ENCODE measurements around the gene ZNF423.
"Not testable (repeated sequence)": the region's sequence is repeated elsewhere in the genome, so short reads cannot be mapped to it uniquely, and the experiment has no call there.

Gene ZNF423

DNA sequence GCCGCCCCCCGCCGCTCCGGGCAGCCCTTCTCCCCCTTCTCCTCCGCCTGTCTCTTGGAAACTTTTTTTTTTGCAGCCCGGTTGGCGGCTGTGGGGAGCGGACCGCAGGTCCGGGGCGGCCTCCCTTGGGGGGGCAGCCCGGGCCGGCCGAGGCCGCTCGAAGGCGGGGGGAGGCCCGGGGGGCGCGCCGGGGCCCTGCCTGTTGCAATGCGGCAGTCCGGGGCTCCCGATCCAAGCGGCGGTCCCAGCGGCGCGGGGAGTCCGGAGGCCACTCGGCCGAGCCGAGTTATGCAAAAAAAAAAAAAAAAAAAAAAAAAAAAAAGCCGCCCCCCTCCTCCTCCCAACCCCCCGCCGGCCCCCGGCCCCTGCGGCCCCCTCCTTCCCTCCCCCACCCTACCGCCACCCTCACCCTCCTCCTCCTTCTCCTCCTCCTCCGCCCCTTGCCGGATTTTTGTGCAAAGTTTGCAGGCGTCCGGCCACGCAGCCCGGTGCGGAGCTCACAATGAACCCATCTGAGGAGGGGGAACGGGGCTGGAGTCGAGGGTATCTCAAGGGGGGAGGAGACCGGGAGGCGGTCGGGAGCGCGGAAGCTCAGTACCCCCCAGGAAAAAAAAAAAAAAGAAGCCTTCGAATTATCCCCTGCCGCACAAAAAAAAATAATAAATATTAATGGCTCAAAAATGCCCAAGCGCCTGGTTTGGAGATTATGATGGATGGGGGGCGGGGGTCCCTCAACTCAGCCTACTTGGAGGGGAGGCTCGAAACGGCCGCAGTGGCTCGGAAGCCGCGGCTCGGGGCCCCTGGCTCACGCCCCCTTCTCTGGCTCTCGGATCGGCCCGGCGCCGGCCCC is at the start of gene ZNF423:
Gene ZNF423, minus strand, starts transcription at position 291 of the 850 bp plus-strand sequence. CDS start 338 bp downstream, outside the sequence.
- no peak for DNase-seq

DNA sequence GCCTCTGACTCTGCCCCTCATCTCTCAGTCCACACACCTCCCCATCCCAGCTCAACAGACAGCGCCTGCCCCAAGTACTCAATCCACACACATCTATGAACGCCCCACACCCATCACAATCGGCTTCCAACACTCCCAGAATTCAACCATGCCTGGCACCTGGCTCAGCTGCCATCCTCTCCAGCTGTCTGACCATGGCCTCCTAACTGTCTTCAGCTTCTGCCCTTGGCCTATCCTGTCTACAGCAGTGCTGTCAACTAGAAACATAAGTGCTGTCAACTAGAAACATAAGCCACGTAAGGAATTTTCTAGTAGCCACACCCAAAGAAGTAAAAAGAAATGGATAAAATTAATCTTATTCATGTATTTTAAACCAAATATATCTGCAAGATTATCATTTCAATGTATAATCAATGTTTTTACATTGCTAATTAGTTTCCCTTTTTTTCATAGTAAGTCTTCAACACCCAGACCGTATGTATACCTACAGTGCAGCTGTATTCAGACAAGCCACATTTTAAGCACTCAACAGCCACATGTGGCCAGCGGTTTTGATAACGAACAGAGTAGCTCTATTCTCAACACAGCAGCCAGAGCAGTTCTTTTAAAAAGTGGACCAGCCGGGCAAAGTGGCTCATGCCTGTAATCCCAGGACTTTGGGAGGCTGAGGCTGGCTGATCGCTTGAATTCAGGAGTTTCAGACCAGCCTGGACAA is 48.6 kb upstream of the ZNF423 start:
- no peak for DNase-seq

DNA sequence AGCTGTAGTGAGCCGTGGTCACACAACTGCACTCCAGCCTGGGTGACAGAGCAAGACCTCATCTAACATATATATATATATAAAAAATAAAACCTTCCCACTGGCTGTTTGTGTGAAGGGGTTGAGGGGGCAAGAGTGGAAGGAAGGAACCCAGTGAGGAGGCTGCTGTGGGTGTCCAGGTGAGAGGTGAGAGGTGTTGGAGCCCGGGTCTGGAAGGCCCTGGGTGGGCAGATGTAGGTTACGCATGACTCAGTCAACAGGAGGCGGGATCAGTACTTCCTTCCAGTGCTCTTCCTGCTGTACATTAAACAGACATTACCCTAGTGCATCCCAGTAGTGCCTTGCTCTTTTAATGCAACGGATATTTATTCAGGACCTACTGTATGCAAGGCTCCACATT is 47.0 kb upstream of the ZNF423 start:
- no peak for DNase-seq

DNA sequence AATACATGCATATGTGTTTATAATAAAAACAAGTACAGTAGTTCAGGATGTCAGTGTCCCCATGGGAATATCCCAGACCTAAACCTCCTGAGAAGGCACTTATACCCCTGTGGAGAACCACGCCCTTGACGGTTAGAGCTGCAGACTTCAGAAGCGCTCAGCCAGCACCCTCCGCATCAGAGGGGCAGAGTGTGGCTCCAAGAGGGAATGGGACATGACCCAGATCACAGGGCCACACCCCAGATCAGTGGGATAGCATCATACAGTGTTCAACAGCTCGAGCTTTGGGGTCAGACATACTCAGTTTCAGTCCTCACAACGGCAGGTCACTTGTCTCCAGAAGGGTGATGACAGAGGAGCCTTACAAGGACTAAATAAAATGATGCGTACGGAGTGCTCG is 45.8 kb upstream of the ZNF423 start:
- no peak for DNase-seq

DNA sequence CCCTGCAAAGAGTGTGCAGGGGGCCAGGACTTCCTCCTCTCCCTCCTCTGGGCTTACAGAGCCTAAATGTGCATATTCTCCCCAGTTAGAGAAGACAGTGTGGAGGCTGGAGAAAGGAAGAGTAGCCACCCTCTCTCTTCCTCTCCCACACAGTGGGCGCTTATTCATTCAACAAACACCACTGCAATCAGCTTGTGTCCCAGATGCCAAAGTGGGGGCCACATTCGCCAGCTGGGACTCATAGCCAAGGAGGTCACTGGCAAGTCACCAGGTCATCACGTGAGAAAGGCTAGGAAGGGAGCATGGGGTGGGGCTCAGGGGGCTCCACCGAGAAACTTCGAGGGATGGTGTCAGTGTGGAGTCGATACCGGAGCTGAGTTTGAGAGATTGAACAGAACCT is 45.0 kb upstream of the ZNF423 start:
- DNase-seq, result no peak

DNA sequence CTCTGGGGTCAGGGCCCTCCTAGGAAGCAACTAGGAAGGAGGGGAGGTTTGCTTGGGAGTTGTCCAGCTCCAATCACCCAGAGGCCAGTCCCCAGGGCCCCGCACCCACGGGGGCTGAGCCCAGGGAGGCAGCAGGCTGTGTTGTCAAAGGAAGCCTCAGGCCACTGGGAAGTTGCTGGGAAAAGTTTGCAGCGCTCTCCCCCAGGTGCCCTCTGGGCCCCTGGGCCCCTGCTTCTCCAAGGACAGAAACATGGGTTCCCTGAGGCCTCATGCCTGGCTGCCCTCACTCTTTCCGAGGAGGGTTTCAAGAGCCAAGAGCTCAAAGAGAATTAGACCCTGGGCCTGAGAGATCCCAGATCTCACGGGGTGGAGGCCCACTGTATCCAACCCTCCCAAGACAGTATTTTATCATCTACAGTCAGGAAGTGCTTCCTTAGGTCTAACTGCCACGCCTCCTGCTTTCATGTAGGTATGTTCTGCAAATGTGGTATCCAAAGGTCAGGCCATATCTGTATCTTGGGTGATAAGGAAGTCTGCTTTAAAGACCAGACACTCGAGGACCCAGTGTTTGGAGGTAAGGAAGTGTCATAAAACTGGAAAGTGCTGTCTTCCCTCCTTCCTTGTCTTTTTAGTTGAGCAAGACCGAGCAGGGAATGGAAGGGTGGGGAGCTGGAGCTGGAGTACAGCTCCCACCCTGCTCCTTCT is 44.2 kb upstream of the ZNF423 start:
- DNase-seq, result no peak

DNA sequence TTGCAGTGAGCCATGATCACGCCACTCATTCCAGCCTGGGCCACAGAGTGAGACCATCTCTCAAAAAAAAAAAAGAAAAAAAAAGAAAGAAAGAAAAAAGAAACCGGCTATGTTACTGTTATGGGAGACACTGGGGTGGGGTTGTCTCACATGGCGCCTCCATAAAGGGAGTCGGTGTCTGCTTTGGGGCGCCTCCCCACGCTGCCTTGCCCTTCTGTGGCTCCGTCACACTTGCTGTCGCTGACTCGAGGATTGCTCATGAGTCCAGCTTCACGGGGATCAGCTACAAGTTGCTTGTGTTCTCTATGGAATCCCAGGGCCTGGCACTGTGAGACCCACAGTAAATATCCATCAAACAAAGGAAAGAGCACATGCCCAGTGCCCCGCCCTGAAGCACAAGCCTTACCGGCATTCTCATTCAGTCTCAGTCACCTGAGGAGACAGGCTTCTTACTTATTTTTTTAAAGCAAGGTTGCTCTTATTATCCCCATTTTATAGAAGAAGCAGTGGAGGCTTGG is 40.6 kb upstream of the ZNF423 start:
- no peak for DNase-seq

DNA sequence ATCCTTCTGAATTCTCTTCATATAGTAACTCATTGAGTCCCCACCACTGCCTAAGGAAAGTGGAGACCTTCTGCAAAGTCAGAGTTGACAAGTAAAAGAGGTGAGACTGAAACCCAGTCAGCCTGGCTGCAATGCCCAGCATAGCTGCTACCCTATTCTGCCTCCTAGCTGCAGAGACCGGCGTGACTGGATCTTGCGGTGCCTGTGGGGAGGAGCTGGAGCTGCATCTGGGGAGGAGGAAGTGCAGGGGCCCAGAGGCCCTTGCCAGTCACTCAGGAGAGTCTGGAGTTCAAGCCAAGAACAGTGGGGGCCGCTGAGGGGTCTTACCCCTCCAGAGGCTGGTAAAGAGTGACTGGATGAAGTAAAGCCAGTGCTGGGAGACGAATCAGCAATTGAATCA is 35.0 kb upstream of the ZNF423 start:
- peak; percentile 2 for DNase-seq

DNA sequence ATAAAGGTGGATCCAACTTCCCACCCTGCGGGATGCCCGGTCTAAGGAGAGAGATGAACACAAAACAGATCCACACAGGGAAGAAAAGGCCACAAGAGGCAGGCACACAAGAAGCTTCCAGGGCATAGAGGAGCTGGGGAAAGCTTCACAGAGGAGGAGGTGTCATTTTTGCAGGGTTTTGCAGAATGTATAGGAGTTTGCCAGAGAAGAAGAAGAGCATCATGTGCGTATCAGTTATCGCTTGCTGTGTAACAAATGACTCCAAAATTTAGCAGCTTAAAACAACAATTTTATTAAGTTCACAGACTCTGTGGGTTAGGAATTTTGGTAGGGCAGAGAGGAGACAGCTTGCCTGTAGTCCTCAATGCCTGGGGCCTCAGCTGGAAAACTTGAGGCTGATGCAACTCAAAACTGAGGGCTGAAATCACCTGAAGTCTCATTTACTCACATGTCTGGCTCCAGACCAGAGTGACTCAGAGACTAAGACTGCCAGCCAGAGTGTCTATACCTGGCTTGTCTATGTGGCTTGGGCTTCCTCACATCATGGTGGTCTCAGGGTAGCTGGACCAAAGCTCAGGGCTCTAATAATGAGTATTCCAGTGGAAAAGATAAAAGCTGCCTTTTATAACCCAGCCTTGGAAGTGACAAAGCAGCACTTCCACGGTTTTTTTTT is 33.9 kb upstream of the ZNF423 start:
- DNase-seq, result no peak

DNA sequence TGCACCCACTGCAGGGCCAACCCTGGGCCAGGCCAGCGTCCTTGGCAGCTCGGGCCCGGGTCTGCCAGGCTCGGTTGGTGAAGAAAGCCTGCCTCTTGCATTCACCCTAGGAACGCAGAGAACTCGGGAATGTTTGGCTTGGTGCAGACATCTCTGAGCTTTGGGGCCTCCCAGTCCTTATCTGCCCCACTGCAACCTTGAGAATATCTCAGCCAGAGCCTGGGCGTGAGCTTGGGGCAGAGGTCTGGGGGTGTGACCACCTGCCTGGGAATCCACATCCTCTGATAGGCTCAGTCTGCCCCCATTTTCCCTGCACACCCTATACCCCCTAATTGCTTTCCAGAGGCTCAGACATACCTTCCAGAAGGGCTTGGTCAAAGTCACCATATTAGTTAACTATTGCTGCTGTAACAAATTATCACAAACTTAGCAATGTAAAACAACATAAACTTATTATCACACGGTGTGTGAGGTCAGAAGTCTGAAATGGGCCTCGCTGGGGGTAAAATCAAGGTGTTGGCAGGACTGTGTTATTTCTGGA is 30.7 kb upstream of the ZNF423 start:
- no peak for DNase-seq

DNA sequence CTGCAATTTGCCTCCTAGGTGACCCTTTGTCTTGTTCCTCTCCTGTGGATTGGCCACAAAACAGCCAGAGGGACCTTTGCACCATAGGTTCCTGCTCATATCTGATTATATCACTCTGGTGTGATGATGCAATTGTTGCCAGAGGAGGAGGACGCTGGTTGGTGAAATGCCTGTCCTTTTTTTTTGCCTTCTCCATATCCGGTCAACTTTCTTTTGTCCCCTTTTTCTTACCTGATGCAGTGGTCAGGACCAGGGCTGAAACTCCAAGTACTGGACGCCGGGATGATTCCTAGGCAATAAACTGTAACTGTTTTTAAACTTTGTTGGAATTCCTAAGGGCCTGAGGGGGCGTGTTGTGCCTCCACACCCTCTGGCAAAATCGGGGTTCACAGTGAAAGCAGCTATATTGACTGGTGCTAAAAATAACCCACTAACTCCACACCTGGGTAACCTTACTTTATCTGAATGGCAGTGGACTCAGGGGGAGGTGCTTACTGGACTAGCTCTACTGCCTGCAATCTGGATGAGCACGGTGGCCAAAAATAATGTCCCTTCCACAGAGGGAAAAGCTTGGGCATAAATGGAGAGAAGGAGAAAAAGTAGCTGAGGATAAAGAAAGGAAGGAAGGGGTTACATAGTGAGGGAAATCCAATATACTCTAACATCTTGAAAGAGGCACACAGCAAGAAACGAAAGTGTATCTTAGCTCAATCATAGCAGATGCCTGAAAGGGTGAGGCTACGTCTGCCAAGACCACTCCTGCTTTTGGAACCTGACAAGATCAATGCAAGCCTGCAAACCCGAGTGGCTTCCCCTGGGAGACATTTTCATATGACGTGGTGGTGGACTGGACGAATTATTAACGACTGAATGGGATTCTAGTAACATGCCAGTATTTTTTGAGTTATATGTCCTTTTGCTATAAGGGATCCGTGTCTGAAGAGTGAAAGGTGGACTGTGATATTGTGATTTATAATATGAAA is 28.4 kb upstream of the ZNF423 start:
- no peak for DNase-seq

DNA sequence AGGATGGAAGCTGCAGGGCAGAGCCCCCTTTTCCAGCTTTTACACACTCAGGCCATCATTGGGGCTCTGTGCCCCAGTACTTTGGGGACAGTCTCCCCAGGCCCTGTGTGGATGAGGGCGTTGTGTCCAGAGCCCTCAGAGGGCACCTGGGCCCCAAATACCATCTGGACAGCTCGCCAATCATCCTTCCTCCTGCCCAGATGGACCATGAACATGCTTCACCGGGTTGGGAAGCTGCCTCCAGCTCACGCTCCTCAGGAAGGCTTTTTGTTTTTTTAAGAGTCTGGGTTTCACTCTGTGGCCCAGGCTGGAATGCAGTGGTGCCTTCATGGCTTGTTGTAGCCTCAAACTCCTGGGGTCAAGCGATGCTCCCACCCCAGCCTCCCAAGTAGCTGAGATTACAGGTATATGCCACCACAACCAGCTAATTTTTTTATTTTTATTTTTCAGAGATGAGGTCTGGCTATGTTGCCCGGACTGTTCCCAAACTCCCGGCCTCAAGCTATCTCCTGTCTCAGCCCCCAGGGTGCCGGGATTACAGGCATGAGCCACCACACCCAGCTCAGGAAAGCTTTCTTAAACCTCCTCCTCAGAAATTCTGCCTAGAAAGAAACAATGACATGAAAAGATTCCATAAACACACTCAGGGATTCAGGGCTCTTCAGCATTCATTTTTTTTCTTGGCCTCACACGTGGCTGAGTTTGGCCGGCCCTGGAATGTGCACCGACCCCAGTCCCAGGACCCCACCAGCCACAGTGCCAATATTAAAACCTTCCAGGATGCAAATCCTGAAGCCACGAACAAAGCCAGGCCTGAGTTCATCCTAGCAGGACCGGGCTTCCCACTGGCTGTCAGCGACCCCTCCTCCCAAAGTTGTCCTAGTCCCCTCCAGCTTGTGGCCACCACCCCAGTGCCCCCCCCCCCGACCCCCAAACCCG is 27.4 kb upstream of the ZNF423 start:
- no peak for DNase-seq

DNA sequence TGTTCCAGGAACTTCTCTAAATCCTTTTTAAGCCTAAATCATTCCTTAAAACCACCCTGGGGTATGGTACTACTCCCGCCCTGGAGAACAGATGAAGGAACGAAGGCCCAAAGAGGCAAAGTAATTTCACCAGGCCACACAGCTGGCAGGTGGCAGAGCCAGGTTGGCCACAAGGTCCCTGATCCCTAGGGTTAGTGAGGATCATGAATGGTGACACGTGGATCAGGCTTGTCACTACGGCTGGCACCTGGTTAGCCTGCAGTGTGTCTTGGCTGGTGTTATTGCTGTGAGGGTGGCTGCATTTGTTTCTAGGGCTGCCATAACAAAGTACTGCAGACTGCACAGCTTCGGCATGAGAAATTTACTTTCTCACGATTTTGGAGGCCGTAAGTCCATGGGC is 26.0 kb upstream of the ZNF423 start:
- DNase-seq, result no peak

DNA sequence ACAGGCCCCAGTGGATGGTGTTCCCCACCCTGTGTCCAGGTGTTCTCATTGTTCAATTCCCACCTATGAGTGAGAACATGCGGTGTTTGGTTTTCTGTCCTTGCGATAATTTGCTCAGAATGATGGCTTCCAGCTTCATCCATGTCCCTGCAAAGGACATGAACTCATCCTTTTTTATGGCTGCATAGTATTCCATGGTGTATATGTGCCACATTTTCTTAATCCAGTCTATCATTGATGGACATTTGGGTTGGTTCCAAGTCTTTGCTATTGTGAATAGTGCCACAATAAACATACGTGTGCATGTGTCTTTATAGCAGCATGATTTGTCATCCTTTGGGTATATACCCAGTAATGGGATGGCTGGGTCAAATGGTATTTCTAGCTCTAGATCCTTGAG is 22.6 kb upstream of the ZNF423 start:
- not testable (repeated sequence) for DNase-seq

DNA sequence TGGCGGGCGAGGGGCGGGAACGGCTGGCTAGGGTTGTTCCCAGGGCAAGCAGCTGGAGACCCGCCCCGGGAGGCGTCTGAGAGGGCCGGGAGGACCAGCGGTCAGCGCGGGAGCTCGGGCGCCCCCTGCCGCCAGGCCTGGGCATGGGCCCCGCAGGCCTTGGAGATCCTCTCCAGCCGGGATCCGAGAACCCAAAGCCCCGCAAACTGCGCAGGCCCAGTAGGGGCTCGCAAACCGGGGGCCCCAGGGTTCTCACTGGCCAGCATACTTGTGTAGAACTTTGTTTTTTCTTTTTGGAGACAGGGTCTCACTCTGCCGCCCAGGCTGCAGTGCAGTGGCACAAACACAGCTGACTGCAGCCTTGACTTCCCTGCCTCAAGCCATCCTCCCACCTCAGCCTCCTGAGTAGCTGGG is 20.8 kb upstream of the ZNF423 start:
- DNase-seq, result peak; percentile 12

DNA sequence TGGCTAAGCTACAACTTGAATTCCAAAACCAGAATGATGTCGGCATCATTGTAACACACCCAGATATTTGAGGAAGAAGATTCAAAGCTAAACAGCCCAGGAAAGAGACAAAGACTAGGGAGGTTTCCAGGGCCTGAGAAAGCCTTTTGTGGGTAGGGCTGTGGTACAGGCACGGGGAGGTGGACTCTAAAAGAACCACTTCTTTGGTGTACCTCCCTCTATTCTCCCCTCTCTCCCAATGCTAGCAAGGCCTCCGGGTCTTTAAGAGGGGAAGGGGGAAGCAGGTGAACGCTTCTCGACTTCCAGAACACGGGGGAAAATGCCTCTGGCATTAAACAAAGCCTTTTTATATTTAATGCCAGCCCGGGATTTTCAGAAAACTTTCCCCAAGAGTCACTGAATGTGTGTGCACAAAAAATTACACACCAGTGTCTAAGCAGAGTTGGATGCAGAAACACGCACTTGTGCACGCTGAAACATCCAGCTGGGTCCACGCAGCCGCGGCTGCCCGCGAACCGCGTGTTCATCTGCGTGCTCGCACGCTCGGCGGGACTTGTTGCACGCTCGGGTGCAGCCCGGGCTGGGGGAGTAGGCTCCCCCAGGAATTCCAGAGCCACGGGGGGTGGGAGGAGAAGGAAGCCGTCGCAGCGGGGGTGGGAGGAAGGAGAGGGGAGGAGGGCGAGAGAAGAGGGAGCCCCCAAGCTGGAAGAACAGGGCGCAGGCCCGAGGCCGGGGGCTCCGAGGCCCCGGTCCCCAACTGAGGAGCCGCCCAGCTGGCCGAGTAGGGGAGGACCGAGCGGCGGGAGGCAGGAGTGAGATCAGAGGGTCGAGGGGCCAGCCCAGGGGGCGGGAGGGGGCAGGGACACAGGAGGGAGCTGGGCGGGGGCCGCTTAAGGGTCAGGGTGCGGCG is 20.1 kb upstream of the ZNF423 start:
- no peak for DNase-seq

DNA sequence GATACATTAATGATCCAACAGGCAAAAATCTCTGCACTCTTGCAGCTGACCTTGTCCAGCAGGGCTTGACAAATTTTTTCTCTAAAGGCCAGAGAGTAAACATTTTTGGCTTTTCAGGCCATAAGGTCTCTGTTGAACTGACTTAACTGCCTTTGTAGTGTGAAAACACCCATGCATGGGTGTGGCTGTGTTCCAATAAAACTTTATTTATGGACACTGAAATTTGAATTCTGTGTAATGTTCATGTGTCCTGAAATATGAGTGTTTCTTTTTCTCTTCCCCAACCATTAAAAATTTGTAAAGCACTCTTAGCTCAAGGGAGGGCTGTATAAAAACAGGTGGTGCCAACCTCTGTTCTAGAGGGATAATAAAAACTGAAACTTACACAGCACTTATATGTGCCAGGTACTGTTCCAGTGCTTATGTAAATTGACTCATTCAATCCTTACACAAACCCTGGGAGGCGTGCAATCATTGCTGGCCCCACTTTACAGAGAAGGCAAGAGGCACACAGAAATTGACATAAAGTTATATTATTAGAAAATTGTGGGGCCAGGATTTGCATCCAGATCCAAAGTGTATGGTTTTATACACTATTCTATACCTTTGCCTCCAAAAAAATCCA is 18.8 kb upstream of the ZNF423 start:
- no peak for DNase-seq

DNA sequence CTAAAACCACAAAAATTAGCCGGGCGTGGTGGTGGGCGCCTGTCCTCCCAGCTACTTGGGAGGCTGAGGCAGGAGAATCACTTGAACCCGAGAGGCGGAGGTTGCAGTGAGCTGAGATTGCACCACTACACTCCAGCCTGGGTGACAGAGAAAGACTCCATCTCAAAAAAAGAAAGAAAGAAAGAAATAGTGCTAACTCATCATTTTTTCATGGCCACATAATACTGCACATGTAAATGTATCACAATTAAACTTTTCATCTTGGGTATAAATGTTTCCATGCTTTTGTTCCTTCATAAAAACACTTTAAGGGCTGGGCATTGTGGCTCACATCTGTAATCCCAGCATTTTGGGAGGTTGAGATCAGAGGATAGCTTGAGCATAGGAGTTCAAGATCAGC is 15.9 kb upstream of the ZNF423 start:
- not testable (repeated sequence) for DNase-seq

DNA sequence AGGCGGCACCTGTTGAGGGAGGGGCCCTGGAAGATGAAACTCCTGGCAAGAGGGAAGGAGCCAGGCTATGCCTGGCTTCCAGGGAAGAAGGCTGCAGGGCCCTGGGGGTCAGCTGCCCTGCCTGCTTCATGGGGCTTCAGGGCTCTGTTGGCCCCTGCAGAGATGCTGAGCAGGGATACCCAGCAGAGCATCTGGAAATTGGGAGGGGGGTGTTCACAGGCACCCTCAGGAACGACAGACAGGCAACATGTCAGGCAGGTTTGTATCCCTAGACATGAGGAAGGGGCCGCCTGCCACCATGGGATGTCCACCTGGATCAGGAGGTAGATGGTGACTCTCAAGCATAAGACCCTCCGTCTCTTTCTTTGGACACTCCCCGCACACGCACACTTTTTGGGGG is 13.8 kb upstream of the ZNF423 start:
- no peak for DNase-seq
